Upper lobe of right lung (tissue), 1 donor: ENCODE results near the gene SERPINE1. TPM values are rescaled to one million over a fixed set of nuclear protein-coding genes. Genes with fewer than 3 reads are reported as not detected.

Experiments
- ATAC-seq: fragments of 200-7000 bp; cut with Tn5 transposase; one replicate; pipeline ENCODE4 v1.9.1; 2020; ENCODE audit warnings: mild to moderate bottlenecking, moderate library complexity
- DNase-seq: peaks from one replicate; pipeline ENCODE4 v3.0.0-alpha.2; 2020
- H3K27ac ChIP-seq: fragments of 200-600 bp; one replicate; pipeline ENCODE4 v1.8.0; 2022
- H3K27me3 ChIP-seq: fragments of 200-600 bp; one replicate; pipeline ENCODE4 v1.8.0; 2022; ENCODE audit warnings: mild to moderate bottlenecking
- H3K36me3 ChIP-seq: fragments of 200-600 bp; one replicate; pipeline ENCODE4 v1.8.0; 2022
- H3K4me1 ChIP-seq: fragments of 200-600 bp; one replicate; pipeline ENCODE4 v1.8.0; 2022
- H3K4me3 ChIP-seq: fragments of 200-600 bp; one replicate; pipeline ENCODE4 v1.8.0; 2022; ENCODE audit warnings: mild to moderate bottlenecking
- H3K9me3 ChIP-seq: fragments of 200-600 bp; one replicate; pipeline ENCODE4 v1.8.0; 2022
- CTCF ChIP-seq: fragments of 200-600 bp; IDR thresholded peaks from one replicate; pipeline ENCODE4 v1.8.0; 2022; ENCODE audit warnings: antibody characterized with exemption
- intact Hi-C: fragments of 100-400 bp; cut with DNase I; formaldehyde crosslinking; loops from one replicate; pipeline ENCODE4 v1.11.0; 2022
- total RNA-seq: library from RNA; stranded (reverse); fragmentation: NEBNext Ultra II Directional; extraction: Animal tissue kit (Norgen Biotek cat#: 25700); gene quantifications from one replicate; pipeline ENCODE4 v1.2.1, GENCODE V29; 2021
- donor health status: DM: no; HTN: yes; CAD: no; lungs with severe emphysema.

The SERPINE1 gene
- total RNA-seq, 1 donor from 2014 or later, result 13.7 TPM

DNA sequence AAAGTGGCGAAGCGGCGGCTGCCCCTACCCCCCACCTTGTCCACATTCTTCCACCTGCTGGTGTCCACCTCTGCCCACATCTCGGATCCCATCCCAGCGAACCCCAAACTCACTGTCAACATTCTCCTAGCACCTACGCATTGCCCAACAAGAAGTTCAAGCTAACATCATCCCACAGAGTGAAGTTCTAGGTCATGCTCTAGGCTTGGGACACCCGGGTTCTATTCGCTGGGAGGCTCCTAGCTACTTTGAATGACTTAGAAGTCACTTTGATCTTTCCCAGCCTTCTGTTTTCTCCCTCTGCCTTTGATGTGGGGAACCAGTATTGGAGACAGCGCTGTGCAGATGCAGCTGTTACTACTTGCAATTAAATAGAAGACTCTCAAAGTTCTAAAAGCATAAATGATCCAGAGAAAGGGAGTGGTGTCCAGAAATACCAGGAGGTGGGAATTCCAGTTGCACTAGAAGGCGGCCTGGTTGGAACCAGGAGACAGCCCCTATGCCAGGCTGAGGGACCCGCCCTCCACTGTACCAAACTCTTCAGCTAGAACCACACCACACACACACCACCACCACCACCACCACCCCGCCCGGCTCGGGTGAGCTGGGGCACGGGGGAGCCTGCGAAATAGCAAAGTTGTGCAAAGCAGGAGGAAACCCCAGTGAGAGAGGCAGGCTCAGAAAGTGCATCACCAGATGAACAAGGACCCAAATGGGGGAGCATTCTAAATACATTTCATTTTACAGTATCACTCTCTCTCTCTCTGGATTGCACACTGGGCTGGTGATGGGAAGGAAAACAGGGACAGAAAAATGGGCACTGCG, 43.9 kb downstream of the SERPINE1 start:
- H3K27ac ChIP-seq, result no peak overlapping the region
- no peak for TF ChIP-seq CTCF
- H3K36me3 ChIP-seq, result no peaks in the 10 kb centered on the region
- H3K4me3 ChIP-seq, result no peak overlapping the region
- peaks cover 28% of the 10 kb centered on the region for H3K4me1 ChIP-seq
- intact Hi-C loops, result no loop called here
- no peak for DNase-seq
- H3K27me3 ChIP-seq, result peaks cover 98% of the 10 kb centered on the region
- ATAC-seq, result no peak
- H3K9me3 ChIP-seq, result no peaks in the 10 kb centered on the region

GRCh38 chr7:101171442-101171837, 44.5 kb downstream of the SERPINE1 start:
- no peak for TF ChIP-seq CTCF
- Histone ChIP-seq H3K4me3 (no peak overlapping the region), H3K27ac (no peak overlapping the region), H3K9me3 (no peaks in the 10 kb centered on the region), H3K4me1 (peaks cover 25% of the 10 kb centered on the region), H3K36me3 (no peaks in the 10 kb centered on the region), H3K27me3 (peaks cover 98% of the 10 kb centered on the region)
- intact Hi-C loops, result no loop called here
- no peak for DNase-seq
- ATAC-seq, result no peak

DNA sequence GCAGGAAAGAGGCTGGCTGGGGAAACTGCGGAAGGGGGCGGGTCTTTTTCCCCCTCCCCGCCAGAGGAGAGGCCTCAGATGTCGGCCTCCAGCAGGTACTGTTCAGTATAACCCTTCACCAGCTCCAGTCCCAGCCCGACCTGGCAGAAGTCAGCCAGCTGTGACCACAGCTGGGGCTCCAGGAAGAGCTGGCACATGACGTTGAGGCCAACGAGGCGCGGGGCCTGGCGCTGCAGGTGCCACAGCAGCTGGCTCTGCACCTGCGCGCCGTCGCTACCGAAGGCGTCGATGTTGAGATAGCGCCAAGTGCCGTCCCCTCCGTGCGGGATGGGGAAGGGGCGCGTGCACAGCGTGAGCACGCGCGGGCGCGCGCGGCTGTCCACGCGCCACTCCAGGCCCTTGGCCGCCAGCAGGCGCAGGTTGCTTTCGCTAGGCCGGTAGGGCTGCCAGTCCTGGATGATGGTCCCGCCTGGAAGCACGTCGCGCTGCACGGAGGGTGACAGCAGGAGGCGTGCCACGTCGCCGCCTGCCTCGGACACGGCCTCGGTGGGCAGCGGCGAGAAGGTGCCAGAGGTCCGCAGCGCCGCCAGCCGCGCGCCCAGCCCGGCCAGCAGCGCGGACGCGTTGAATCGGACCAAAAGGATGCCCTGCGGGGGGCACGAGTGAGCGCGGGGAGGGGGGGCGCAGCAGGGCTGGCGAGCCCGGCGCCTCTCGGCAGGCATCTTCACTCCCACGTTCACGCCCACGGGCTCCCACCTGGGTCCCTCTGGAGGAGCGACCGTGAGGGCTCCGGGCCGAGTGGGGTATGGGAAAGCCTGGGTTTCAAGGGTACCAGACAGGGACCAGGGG, 45.3 kb downstream of the SERPINE1 start:
- peaks cover 25% of the 10 kb centered on the region for H3K4me1 ChIP-seq
- no peak overlapping the region for H3K4me3 ChIP-seq
- no peak for DNase-seq
- ATAC-seq, result no peak
- no peak for TF ChIP-seq CTCF
- no peaks in the 10 kb centered on the region for H3K36me3 ChIP-seq
- H3K27ac ChIP-seq, result no peak overlapping the region
- H3K27me3 ChIP-seq, result peaks cover 100% of the 10 kb centered on the region
- H3K9me3 ChIP-seq, result no peaks in the 10 kb centered on the region
- intact Hi-C loops, result no loop called here

- no peak for TF ChIP-seq CTCF
- H3K9me3 ChIP-seq, result no peaks in the 10 kb centered on the region
- H3K36me3 ChIP-seq, result no peaks in the 10 kb centered on the region
- peaks cover 100% of the 10 kb centered on the region for H3K27me3 ChIP-seq
- H3K4me1 ChIP-seq, result peaks cover 25% of the 10 kb centered on the region
- no peak overlapping the region for H3K4me3 ChIP-seq
- peak; percentile 91 for DNase-seq
- ATAC-seq, result peak; percentile 67
- intact Hi-C loops, result no loop called here
- no peak overlapping the region for H3K27ac ChIP-seq
These were observed 46.2 kb downstream of the SERPINE1 start for GRCh38 chr7:101172854-101173751.

GRCh38 chr7:101173752-101174244, 46.9 kb downstream of the SERPINE1 start:
- H3K27ac ChIP-seq, result no peak overlapping the region
- TF ChIP-seq CTCF, result no peak
- H3K9me3 ChIP-seq, result no peaks in the 10 kb centered on the region
- DNase-seq, result no peak
- peaks cover 100% of the 10 kb centered on the region for H3K27me3 ChIP-seq
- ATAC-seq, result peak; percentile 58
- intact Hi-C loops, result no loop called here
- H3K4me3 ChIP-seq, result no peak overlapping the region
- H3K4me1 ChIP-seq, result peaks cover 25% of the 10 kb centered on the region
- H3K36me3 ChIP-seq, result no peaks in the 10 kb centered on the region
